ENCODE measurements around the gene SGCG. TPM values are rescaled to one million over a fixed set of nuclear protein-coding genes. Genes with fewer than 3 reads are reported as not detected.

SGCG gene
- total RNA-seq, 4 donors from 2014 or later: 1.3 to 1.6 (median 1.4) TPM; not detected in 1

Small RNA genes lying within 50 kb of the gene (small RNA-seq; reads per million reads assigned to genes)
- gene RNU6-58P (0 reads per million in 4 donors), gene RNY3P4 (0 reads per million in 4 donors)

Measured in gastroesophageal sphincter (tissue), 4 donors.